IMR-90 (cell line): ENCODE results near the gene DCHS1. TPM values are rescaled to one million over a fixed set of nuclear protein-coding genes. Genes with fewer than 3 reads are reported as not detected.

Experiments
- ATAC-seq: fragments of 200-7000 bp; cut with Tn5 transposase; 2 replicates; pipeline ENCODE4 v1.9.1; 2020; ENCODE audit warnings: low read depth, mild to moderate bottlenecking, moderate library complexity
- BruUV-seq: library from RNA; stranded (reverse); fragments of 400-500 nt; replicated peaks from 2 replicates; lab custom pipeline; 2021; lab: Mats Ljungman, UMichigan
- CTCF ChIA-PET: fragments of 300-600 bp; formaldehyde crosslinking; extraction: SDS; loops from one replicate; lab custom pipeline; 2021; ENCODE audit warnings: antibody characterized with exemption; lab: Yijun Ruan, JAX
- POLR2A ChIA-PET: fragments of 300-600 bp; sonication (Branson Sonifier 250); formaldehyde crosslinking; loops from one replicate; lab custom pipeline; 2022; ENCODE audit warnings: antibody characterized with exemption; ENCODE audit not compliant: unreplicated experiment; lab: Charles Lee
- DNase-seq: peaks from one replicate; pipeline ENCODE4 v3.0.0; 2013
- H2AFZ ChIP-seq: replicated peaks from 2 replicates; pipeline ENCODE3; 2013; ENCODE audit warnings: low read length, mild to moderate bottlenecking; ENCODE audit not compliant: poor library complexity
- H2AK5ac ChIP-seq: 2 replicates; pipeline ENCODE4 v1.6.1; 2013; ENCODE audit warnings: low read depth, low read length, inconsistent platforms
- H2AK9ac ChIP-seq: replicated peaks from 2 replicates; pipeline ENCODE3; 2013; ENCODE audit warnings: mild to moderate bottlenecking, low read depth, low read length, moderate library complexity; ENCODE audit not compliant: poor library complexity
- H2BK120ac ChIP-seq: 2 replicates; pipeline ENCODE4 v1.6.1; 2013; ENCODE audit warnings: low read depth, low read length, inconsistent platforms
- H2BK15ac ChIP-seq: 3 replicates; pipeline ENCODE4 v1.6.1; 2013; ENCODE audit warnings: low read depth, low read length, inconsistent platforms
- H2BK20ac ChIP-seq: 2 replicates; pipeline ENCODE4 v1.6.1; 2013; ENCODE audit warnings: low read depth, mild to moderate bottlenecking, inconsistent platforms, low read length, moderate library complexity
- H2BK5ac ChIP-seq: 2 replicates; pipeline ENCODE4 v1.6.1; 2013; ENCODE audit warnings: mild to moderate bottlenecking, low read depth, low read length, inconsistent platforms; ENCODE audit not compliant: poor library complexity, severe bottlenecking
- H3K14ac ChIP-seq: replicated peaks from 2 replicates; pipeline ENCODE4 v1.6.1; 2013; ENCODE audit warnings: low read depth, low read length, inconsistent platforms
- H3K18ac ChIP-seq: 2 replicates; pipeline ENCODE4 v1.6.1; 2013; ENCODE audit warnings: low read depth, low read length, control low read depth
- H3K23ac ChIP-seq: 2 replicates; pipeline ENCODE4 v1.6.1; 2013; ENCODE audit warnings: low read depth, low read length, inconsistent platforms
- H3K27ac ChIP-seq: 2 replicates; pipeline ENCODE4 v1.5.1; 2013; ENCODE audit warnings: mild to moderate bottlenecking, control low read depth, low read length; ENCODE audit not compliant: insufficient read depth
- H3K27me3 ChIP-seq: 2 replicates; pipeline ENCODE4 v1.6.1; 2013; ENCODE audit warnings: low read length; ENCODE audit not compliant: control insufficient read depth, insufficient read depth
- H3K36me3 ChIP-seq: 2 replicates; pipeline ENCODE4 v1.6.1; 2013; ENCODE audit warnings: low read length, mixed read lengths; ENCODE audit not compliant: control insufficient read depth, insufficient read depth
- H3K4ac ChIP-seq: 2 replicates; pipeline ENCODE4 v1.6.1; 2013; ENCODE audit warnings: low read depth, low read length, inconsistent platforms
- H3K4me1 ChIP-seq: 2 replicates; pipeline ENCODE4 v1.6.1; 2013; ENCODE audit warnings: low read length, mixed read lengths; ENCODE audit not compliant: control insufficient read depth, insufficient read depth
- H3K4me2 ChIP-seq: 2 replicates; pipeline ENCODE4 v1.6.1; 2013; ENCODE audit warnings: low read depth, mild to moderate bottlenecking, control low read depth, low read length, moderate library complexity
- H3K4me3 ChIP-seq: 2 replicates; pipeline ENCODE4 v1.5.1; 2013; ENCODE audit warnings: low read depth, mild to moderate bottlenecking, control low read depth, low read length, moderate library complexity; ENCODE audit not compliant: insufficient read depth
- H3K56ac ChIP-seq: 2 replicates; pipeline ENCODE4 v1.6.1; 2013; ENCODE audit warnings: low read length, inconsistent platforms; ENCODE audit not compliant: insufficient read depth; ENCODE audit errors: extremely low read depth
- H3K79me1 ChIP-seq, 2 experiments: 2 replicates each; pipeline ENCODE4 v1.6.1; 2013; ENCODE audit warnings: low read length in 2 of 2, inconsistent platforms in 1 of 2, low read depth in 1 of 2
- H3K9ac ChIP-seq: 2 replicates; pipeline ENCODE4 v1.6.1; 2013; ENCODE audit warnings: low read depth, low read length, control low read depth
- H3K9me1 ChIP-seq: 2 replicates; pipeline ENCODE4 v1.6.1; 2013; ENCODE audit warnings: low read length, inconsistent platforms; ENCODE audit not compliant: insufficient read depth
- H3K9me3 ChIP-seq: 2 replicates; pipeline ENCODE4 v1.6.1; 2013; ENCODE audit warnings: low read length; ENCODE audit not compliant: control insufficient read depth, insufficient read depth
- H4K20me1 ChIP-seq: 2 replicates; pipeline ENCODE4 v1.6.1; 2013; ENCODE audit warnings: low read length, inconsistent platforms; ENCODE audit not compliant: insufficient read depth
- H4K5ac ChIP-seq: 2 replicates; pipeline ENCODE4 v1.6.1; 2013; ENCODE audit warnings: mild to moderate bottlenecking, low read depth, low read length, control low read depth
- H4K8ac ChIP-seq, 2 experiments: 2 replicates each; pipeline ENCODE4 v1.6.1; 2013; ENCODE audit warnings: low read depth in 2 of 2, low read length in 2 of 2, control low read depth in 1 of 2, inconsistent platforms in 1 of 2
- H4K91ac ChIP-seq: 2 replicates; pipeline ENCODE4 v1.6.1; 2013; ENCODE audit warnings: low read depth, low read length, inconsistent platforms; ENCODE audit not compliant: insufficient read depth
- CEBPB ChIP-seq: IDR thresholded peaks from 2 replicates; pipeline ENCODE4 v1.6.1; 2012; ENCODE audit warnings: low read depth, low read length, improper control_type of control experiment
- CHD1 ChIP-seq: IDR thresholded peaks from 2 replicates; pipeline ENCODE4 v1.6.1; 2012; ENCODE audit warnings: low read depth, low read length, improper control_type of control experiment
- FOS ChIP-seq: fragments of 150-350 bp; IDR thresholded peaks from 2 replicates; pipeline ENCODE4 v1.6.1; 2016; ENCODE audit warnings: low read depth, low read length
- NFE2L2 ChIP-seq: fragments of 150-350 bp; IDR thresholded peaks from 2 replicates; pipeline ENCODE4 v1.6.1; 2016; ENCODE audit warnings: low read depth, mild to moderate bottlenecking, low read length
- RAD21 ChIP-seq: IDR thresholded peaks from 2 replicates; pipeline ENCODE4 v1.6.1; 2012; ENCODE audit warnings: low read length, improper control_type of control experiment
- RFX5 ChIP-seq: IDR thresholded peaks from 2 replicates; pipeline ENCODE4 v1.8.0; 2012; ENCODE audit warnings: low read depth, mild to moderate bottlenecking, low read length, moderate library complexity
- WGBS, 2 experiments: methylation state at CpG; one replicate each; pipeline versions ENCODE4 v1.1.5 to v1.1.7; 2013; ENCODE audit warnings: missing lambda C conversion rate in 2 of 2; ENCODE audit not compliant: insufficient read length in 1 of 2; ENCODE audit errors: extremely low coverage in 2 of 2; 5-methylcytosine and 5-hydroxymethylcytosine counted together
- dilution Hi-C: fragments of 300-500 bp; cut with HindIII; formaldehyde crosslinking; loops from one replicate; pipeline ENCODE4 v1.14.3; 2018; ENCODE audit warnings: low sequenced_read_pairs; ENCODE audit not compliant: unreplicated experiment
- in situ Hi-C: fragments of 300-500 bp; cut with MboI; formaldehyde crosslinking; loops from 3 replicates; pipeline ENCODE4 v1.14.3; 2019; ENCODE audit warnings: low sequenced_read_pairs, inconsistent platforms, mixed read lengths
- intact Hi-C: fragments of 100-400 bp; cut with micrococcal nuclease; formaldehyde crosslinking; loops from 2 replicates; pipeline ENCODE4 v1.10.0; 2022
- polyA plus RNA-seq, 3 experiments: library from polyadenylated mRNA; depleted of rRNA; stranded (reverse); fragments of >200 nt; gene quantifications; 2 replicates each; pipeline ENCODE4 v1.2.3, GENCODE V29; 2012; ENCODE audit warnings: low replicate concordance in 1 of 3
- total RNA-seq: library from RNA; depleted of rRNA; stranded (reverse); fragments of >200 nt; gene quantifications from 2 replicates; pipeline ENCODE4 v1.2.3, GENCODE V29; 2012

Gene DCHS1
- total and polyA plus RNA-seq, 2 of the 4 experiments (the other 2 are of a cell fraction) = 1.4 to 3.3 TPM

DNA sequence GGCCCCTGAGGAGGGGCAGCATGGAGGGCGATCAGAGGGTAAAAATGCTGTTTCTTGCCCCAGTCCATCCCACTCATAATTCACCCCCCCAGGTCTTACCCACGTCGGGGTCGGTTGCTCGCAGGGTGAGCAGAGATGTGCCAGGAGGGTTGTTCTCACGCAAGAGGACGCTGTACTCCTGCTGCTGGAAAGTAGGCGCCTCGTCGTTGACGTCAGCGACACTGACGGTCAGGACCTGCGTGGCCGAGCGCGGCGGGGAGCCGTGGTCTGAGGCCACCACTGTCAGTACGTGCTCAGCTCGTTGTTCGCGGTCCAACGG lies 26.1 kb downstream of the DCHS1 start:
- H4K20me1 ChIP-seq = no peaks in the 10 kb centered on the region
- no peaks in the 10 kb centered on the region for H3K9me1 ChIP-seq
- no peak overlapping the region for H3K18ac ChIP-seq
- WGBS, 2 experiments = 95% methylated on average over 16 of the region's 24 CpGs; no CpG with 5 or more reads in 1 of the 2 experiments
- no peak overlapping the region for H4K5ac ChIP-seq
- POLR2A ChIA-PET = no interaction called here
- no peak overlapping the region for H2AFZ ChIP-seq
- no peak overlapping the region for H3K4me2 ChIP-seq
- no peak for DNase-seq
- H2BK20ac ChIP-seq = no peak overlapping the region
- H3K14ac ChIP-seq = no peak overlapping the region
- H3K79me1 ChIP-seq = no peaks in the 10 kb centered on the region
- H2AK9ac ChIP-seq = no peak overlapping the region
- intact Hi-C loops = no loop called here
- no TSS peak for BruUV-seq
- no peak overlapping the region for H2BK15ac ChIP-seq
- no peak overlapping the region for H3K27ac ChIP-seq
- H2AK5ac ChIP-seq = no peak overlapping the region
- H4K8ac ChIP-seq = no peak overlapping the region
- no peak overlapping the region for H2BK120ac ChIP-seq
- H3K4ac ChIP-seq = no peak overlapping the region
- H3K9me3 ChIP-seq = no peaks in the 10 kb centered on the region
- CTCF ChIA-PET = no interaction called here
- no peaks in the 10 kb centered on the region for H3K27me3 ChIP-seq
- peaks cover 75% of the 10 kb centered on the region for H3K36me3 ChIP-seq
- no peaks in the 10 kb centered on the region for H3K4me1 ChIP-seq
- in situ Hi-C loops = no loop called here
- TF ChIP-seq NFE2L2 (no peak), CEBPB (no peak), RAD21 (no peak), CHD1 (no peak), RFX5 (no peak), FOS (no peak)
- H4K91ac ChIP-seq = no peak overlapping the region
- H3K4me3 ChIP-seq = no peak overlapping the region
- ATAC-seq = no peak
- H3K23ac ChIP-seq = no peak overlapping the region
- no peak overlapping the region for H2BK5ac ChIP-seq
- H3K9ac ChIP-seq = no peak overlapping the region
- no peak overlapping the region for H3K56ac ChIP-seq
- dilution Hi-C loops = no loop called here
